Stimulated activated CD4-positive, alpha-beta T cell treated with anti-CD3 and anti-CD28 coated beads, Interleukin-15, amount 100 ng/mL, for 1 hour (primary cell): ENCODE data around the gene ITPKA.

Source experiments
- DNase-seq, 2 donors: peaks; one replicate each; pipeline ENCODE4 v3.0.0-alpha.2; 2020; ENCODE audit warnings: low read depth in 1 of 2, low spot score in 1 of 2

ITPKA gene

GRCh38 chr15:41507820-41508290 is 14.2 kb downstream of the ITPKA start:
- no peak for DNase-seq

- DNase-seq = no peak
These were observed 17.1 kb downstream of the ITPKA start for GRCh38 chr15:41510728-41511127.

GRCh38 chr15:41511331-41511898 is 17.7 kb downstream of the ITPKA start:
- no peak for DNase-seq

GRCh38 chr15:41511899-41512369 is 18.3 kb downstream of the ITPKA start:
- no peak for DNase-seq

GRCh38 chr15:41512512-41512939 is 18.9 kb downstream of the ITPKA start:
- no peak for DNase-seq

- DNase-seq = no peak
These were observed 19.3 kb downstream of the ITPKA start for GRCh38 chr15:41512940-41513505.

- DNase-seq = no peak
These were observed 20.0 kb downstream of the ITPKA start, which contains the start of gene LTK for GRCh38 chr15:41513506-41514227. LTK (minus strand) TSS chr15:41513827; CDS start chr15:41513709, 118 bp downstream.

- DNase-seq = no peak
These were observed 24.3 kb downstream of the ITPKA start for GRCh38 chr15:41517895-41518449.

GRCh38 chr15:41520636-41521035 is 27.0 kb downstream of the ITPKA start:
- no peak for DNase-seq

- DNase-seq = no peak
These were observed 27.9 kb downstream of the ITPKA start for GRCh38 chr15:41521614-41522013.

- DNase-seq = no peak
These were observed 29.4 kb downstream of the ITPKA start for GRCh38 chr15:41523097-41523496.

- no peak for DNase-seq
These were observed 36.8 kb downstream of the ITPKA start for GRCh38 chr15:41530363-41530956.

GRCh38 chr15:41535544-41535943 is 41.9 kb downstream of the ITPKA start:
- no peak for DNase-seq

GRCh38 chr15:41536866-41537265 is 43.2 kb downstream of the ITPKA start:
- no peak for DNase-seq

- no peak for DNase-seq
These were observed 49.8 kb downstream of the ITPKA start for GRCh38 chr15:41543521-41543870.

GRCh38 chr15:41544650-41545015 is 51.0 kb downstream of the ITPKA start:
- DNase-seq = no peak

- no peak for DNase-seq
These were observed 51.5 kb downstream of the ITPKA start for GRCh38 chr15:41545218-41545617.

- DNase-seq = no peak
These were observed 53.4 kb downstream of the ITPKA start for GRCh38 chr15:41546851-41547786.

GRCh38 chr15:41550066-41550775 is 56.5 kb downstream of the ITPKA start:
- DNase-seq = no peak
